ENCODE measurements around the gene ARMC3. TPM values are rescaled to one million over a fixed set of nuclear protein-coding genes. Genes with fewer than 3 reads are reported as not detected.
"Not testable (repeated sequence)": the region's sequence is repeated elsewhere in the genome, so short reads cannot be mapped to it uniquely, and the experiment has no call there.

ARMC3 gene
- total and polyA plus RNA-seq, 9 of the 15 experiments (the other 6 are each of a cell fraction or from before 2014, with no cell fraction given) = 0.33 to 1.1 (median 0.62) TPM

DNA sequence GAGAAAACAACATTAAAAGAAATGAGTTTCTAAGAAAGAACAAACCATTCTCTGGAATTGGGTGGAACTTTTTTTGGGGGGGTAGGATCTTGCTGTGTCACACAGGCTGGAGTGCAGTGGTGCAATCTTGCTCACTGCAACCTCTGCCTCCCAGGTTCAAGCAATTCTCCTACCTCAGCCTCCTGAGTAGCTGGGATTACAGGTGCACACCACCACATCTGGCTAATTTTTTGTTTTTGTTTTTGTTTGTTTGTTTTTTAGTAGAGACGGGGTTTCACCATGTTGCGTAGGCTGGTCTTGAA lies 136.9 kb downstream of the ARMC3 start:
- H3K4me2 ChIP-seq (ENCODE audit: insufficient read depth, low read length); ATAC-seq; DNase-seq (ENCODE audit: extremely low read depth in 1 of 4, low spot score in 3 of 4); H3K9ac ChIP-seq (ENCODE audit: insufficient read depth in 1 of 2, low read depth in 2 of 2, low read length in 2 of 2); FAIRE-seq; H3K9me3 ChIP-seq (replicated peaks; ENCODE audit: control insufficient read depth, insufficient read depth, low read depth, low read length); H3K9me1 ChIP-seq (ENCODE audit: control insufficient read depth, insufficient read depth, low read length); H3K4me3 ChIP-seq; H3K27ac ChIP-seq (ENCODE audit: extremely low read depth, low read depth, low read length); H3K79me2 ChIP-seq (ENCODE audit: control insufficient read depth, insufficient read depth, low read length); H3K36me3 ChIP-seq (ENCODE audit: control insufficient read depth, insufficient read depth, low read length); BruUV-seq (replicated peaks); H3K27me3 ChIP-seq (ENCODE audit: control insufficient read depth in 2 of 2, insufficient read depth in 2 of 2, low read length in 2 of 2); H4K20me1 ChIP-seq (replicated peaks; ENCODE audit: control insufficient read depth, insufficient read depth, low read length); CTCF ChIA-PET (ENCODE audit: low intra/inter-chr PET ratio): not testable (repeated sequence)
- WGBS (ENCODE audit: insufficient coverage, low coverage, missing lambda C conversion rate) = 85% methylated on average over 2 of the region's 2 CpGs
- in situ Hi-C loops (cut with MboI) = loop anchor here (5.0 to 10.0 kb wide), 3 partner anchors 72 to 1060 kb away; partner anchors contain the start of gene DNAJC1
- intact Hi-C loops (cut with micrococcal nuclease) = loop anchor here (5.0 kb wide), 2 partner anchors 202 to 1072 kb away; no protein-coding TSS in a partner anchor
- POLR2A ChIA-PET = interaction anchor here (1.9 kb wide), 1 partner anchor 9 kb away, joined by 5 read pairs; no protein-coding TSS in a partner anchor
- TF ChIP-seq, protein P1, sequence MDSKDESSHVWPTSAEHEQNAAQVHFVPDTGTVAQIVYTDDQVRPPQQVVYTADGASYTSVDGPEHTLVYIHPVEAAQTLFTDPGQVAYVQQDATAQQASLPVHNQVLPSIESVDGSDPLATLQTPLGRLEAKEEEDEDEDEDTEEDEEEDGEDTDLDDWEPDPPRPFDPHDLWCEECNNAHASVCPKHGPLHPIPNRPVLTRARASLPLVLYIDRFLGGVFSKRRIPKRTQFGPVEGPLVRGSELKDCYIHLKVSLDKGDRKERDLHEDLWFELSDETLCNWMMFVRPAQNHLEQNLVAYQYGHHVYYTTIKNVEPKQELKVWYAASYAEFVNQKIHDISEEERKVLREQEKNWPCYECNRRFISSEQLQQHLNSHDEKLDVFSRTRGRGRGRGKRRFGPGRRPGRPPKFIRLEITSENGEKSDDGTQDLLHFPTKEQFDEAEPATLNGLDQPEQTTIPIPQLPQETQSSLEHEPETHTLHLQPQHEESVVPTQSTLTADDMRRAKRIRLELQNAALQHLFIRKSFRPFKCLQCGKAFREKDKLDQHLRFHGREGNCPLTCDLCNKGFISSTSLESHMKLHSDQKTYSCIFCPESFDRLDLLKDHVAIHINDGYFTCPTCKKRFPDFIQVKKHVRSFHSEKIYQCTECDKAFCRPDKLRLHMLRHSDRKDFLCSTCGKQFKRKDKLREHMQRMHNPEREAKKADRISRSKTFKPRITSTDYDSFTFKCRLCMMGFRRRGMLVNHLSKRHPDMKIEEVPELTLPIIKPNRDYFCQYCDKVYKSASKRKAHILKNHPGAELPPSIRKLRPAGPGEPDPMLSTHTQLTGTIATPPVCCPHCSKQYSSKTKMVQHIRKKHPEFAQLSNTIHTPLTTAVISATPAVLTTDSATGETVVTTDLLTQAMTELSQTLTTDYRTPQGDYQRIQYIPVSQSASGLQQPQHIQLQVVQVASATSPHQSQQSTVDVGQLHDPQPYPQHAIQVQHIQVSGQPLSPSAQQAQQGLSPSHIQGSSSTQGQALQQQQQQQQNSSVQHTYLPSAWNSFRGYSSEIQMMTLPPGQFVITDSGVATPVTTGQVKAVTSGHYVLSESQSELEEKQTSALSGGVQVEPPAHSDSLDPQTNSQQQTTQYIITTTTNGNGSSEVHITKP (IDR thresholded peaks at IDR 0.05; ENCODE audit: partially characterized antibody) = peak; percentile 80
- peak; percentile 37; the same call in 1 of the 2 replicates for TF ChIP-seq C11orf30 (IDR thresholded peaks at IDR 0.05; ENCODE audit: low read depth)
- TF ChIP-seq CC2D1A (IDR thresholded peaks at IDR 0.05) = 0 out of 2 replicates have a peak, but pooled peaks have one; percentile 11
- TF ChIP-seq KDM1A (IDR thresholded peaks at IDR 0.05) = peak in 1 of 2 experiments; percentile 11; a peak in 1 of 4 replicates
- 0 out of 2 replicates have a peak, but pooled peaks have one; percentile 3 for TF ChIP-seq ZNF316 (IDR thresholded peaks at IDR 0.05)
- 0 out of 4 replicates have a peak, but pooled peaks of 1 of the 2 experiments have one; percentile 16 for TF ChIP-seq TRIM24 (IDR thresholded peaks at IDR 0.05)
- peak; percentile 54; the same call in 1 of the 2 replicates for TF ChIP-seq CEBPB (tag; IDR thresholded peaks at IDR 0.05)
- 0 out of 2 replicates have a peak overlapping the region, but pooled peaks have one; percentile 51 for H2AFZ ChIP-seq (ENCODE audit: low read depth, low read length)
- peaks cover 20 to 34% of the 10 kb centered on the region in 2 experiments for H3K4me1 ChIP-seq (replicated peaks in 1 of 2; ENCODE audit: control insufficient read depth in 2 of 2, insufficient read depth in 2 of 2, low read length in 2 of 2)

Data from K562 (cell line).